GM19452 (cell line): Measurements from ENCODE around the gene DLGAP4.

Experiments
- ATAC-seq: cut with Tn5 transposase; IDR thresholded peaks from one replicate; pipeline ENCODE4 v1.9.1; 2021; ENCODE audit not compliant: unreplicated experiment

Gene DLGAP4

DNA sequence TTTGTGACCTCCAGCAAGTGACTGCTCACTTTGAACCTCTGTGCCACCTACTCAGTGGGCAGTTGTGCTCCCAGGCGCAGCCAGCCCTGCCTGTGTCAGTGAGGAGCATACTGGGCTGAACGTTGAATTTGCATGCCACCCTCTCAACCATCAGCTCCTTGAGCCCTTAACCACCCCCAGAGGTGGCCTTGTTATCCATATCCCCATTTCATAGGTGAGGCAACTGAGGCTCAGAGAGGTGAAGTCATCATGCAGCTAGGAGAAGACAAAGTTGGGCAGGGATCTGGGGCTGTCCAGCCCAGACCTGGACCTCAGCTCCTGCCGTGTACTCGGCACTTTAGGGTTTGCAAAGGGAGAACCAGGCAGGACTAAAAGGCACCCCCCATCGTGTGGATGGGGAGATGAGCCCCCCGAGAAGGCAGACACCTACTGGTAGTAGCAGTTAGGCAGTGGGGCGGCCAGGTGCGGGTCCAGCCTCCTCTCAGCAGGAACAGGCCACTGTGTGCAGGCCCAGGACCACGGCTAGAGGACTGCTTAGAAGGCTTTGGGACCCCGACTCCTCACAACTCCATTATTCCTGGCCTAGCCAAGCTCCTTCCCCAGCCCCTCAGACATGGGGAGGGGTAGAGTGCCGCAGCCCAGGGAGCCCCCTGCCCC, 134.4 kb downstream of the DLGAP4 start:
- no peak for ATAC-seq

DNA sequence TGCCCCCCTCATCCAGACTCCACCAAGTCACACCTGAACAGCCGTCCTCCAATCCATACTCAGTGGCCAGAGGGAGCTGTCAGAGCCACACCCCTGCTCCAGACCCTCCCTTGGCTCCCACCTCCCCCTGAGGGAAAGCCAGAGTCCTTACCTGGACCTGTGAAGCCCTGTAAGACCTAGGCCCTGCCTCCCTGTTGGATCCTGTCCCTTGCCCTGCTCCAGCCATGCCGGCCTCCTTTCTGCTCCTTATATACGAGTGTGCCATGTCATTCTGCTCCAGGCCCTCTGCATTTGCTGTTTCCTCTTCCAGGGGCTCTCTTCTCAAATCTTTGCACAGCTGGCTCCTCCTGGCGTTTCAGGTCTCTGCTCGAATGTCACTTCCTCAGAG, 134.9 kb downstream of the DLGAP4 start:
- ATAC-seq = no peak

DNA sequence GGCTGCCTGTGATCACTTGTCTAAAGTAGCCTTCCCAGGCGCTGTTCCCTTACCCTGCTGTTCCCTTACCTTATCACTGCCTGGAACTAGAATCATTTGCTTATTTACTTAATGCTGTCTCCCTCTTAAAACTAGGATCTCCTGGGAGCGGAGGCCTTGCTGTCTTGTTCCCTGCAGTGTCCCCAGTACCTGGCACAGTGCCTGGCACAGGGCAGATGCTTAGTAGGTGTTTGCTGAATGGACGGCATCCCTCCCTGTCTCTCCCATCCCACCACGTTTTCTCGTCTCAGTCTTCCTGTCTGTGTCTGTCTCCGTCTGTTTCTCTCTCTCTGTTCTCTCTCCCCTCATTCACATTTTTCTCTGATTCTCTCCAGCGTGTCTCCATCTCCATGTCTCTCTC, 135.3 kb downstream of the DLGAP4 start:
- ATAC-seq = no peak

DNA sequence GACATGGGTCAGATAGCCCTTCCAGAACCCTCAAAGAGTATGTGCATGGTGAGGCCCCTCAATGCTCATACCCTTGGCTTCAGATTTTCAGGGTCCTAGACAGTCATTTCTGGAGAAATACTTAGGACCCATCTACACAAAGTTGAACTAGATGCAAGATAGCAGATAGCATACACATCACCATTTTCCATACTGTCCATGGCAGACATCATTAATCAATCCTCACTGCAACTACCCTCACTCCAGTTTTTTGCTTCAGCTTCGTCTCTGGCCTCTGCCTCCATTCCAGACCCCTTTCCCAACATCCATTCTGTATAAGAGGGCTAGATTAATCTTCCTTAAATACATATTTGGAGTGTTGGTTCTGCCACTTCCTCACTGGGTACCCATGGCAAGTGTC, 139.7 kb downstream of the DLGAP4 start:
- ATAC-seq = no peak

DNA sequence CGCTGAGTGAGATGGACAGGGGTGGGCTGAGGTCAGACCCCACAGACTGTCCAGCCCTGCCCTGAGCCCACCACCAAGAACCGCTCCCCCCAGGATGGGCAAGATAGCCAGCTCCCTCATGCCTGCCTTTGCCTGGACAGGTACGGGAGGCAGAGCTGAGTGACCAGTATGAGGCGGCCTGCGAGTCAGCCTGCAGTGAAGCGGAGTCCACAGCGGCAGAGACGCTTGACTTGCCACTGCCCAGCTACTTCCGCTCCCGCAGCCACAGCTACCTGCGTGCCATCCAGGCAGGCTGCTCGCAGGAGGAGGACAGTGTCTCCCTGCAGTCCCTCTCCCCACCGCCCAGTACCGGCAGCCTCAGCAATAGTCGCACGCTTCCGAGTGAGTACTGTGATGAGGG, 140.4 kb downstream of the DLGAP4 start:
- ATAC-seq = no peak

DNA sequence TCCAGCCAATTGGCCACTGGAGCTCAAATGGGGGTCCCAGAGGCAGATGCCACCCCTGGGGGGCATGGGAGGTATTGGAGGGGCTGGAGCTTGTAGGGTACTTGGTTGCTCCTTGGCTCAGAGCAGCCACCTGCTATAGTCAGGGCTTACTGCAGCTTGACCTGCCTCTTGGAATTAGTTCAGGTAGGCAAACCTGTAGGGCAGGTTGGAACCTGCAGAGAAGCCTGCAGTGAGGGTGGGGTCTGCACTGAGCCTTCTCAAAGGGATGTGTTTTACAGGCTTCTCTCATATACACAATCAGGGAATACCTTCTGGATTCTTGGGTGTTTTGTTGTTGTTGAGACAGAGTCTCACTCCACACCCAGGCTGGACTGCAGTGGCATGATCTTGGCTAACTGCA, 141.0 kb downstream of the DLGAP4 start:
- ATAC-seq = no peak

DNA sequence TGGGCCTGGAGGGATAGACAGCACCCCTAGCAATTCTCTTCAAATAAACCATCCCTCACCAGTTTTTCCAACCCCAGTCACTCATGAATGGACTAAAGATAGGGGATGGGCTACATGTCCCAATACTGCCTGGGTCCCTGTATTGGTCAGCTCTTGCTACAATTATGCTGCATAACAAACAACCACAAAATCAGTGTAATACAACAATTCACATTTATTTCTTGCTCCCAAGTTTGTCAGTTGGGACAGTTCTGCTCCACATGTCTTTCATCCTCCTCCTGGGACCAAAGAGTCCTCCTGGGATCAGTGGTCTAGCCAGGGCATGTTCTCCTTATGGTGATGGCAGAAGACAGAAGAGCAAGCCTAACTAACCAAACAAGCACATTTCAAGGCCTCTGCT, 143.5 kb downstream of the DLGAP4 start:
- ATAC-seq = no peak

DNA sequence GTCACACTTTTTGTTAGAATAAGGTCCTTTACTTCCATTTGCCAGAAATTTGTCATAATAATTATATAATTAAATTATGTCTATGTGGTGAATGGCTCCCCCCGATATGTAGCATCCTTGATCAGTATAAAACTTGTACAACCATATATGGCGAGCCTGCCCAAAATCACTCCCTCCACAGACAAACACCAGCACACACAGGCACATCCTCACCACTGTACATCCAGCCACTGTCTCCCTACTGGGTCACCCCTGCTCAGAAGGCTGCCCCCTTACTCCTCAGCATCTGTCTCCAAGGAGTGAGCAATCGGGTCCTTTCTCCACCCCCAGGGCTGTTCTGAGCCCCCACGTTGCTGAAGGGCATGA, 148.2 kb downstream of the DLGAP4 start:
- ATAC-seq = no peak

DNA sequence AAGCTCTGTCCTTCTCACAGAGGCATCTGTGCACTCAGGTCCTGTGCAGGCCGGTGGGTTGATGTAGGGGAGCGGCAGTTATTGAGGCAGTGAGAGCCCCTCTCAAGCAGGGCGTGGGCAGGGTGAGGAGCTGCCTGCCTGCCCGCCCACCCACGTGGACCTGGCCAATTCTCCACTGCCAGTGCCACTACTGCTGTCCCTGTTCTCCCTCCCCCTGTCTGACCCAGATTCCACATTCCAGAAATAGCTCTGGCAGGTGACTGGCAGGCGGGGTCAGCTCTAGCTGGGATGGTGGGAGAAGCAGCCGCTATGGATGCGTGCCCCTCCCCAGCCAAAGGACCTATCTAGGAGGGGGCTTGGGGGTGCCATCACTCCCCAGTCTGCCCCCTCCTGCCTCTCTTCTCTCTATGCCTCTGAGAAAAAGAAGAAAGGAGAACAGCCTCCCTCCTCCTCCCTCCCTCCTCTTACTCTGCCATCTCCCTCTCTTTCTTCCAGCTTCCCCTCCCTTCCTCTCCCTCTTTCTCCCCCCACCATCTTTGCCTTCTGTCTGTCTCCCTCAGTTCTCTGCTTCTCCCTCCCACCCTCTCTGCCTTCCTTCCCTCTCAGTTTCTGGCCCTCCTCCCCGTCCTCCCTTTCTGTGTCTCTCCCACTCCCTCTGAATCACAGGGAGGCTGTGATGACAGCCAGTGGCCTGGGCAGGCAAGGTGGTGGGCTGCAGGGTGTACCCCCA, 148.7 kb downstream of the DLGAP4 start:
- no peak for ATAC-seq

DNA sequence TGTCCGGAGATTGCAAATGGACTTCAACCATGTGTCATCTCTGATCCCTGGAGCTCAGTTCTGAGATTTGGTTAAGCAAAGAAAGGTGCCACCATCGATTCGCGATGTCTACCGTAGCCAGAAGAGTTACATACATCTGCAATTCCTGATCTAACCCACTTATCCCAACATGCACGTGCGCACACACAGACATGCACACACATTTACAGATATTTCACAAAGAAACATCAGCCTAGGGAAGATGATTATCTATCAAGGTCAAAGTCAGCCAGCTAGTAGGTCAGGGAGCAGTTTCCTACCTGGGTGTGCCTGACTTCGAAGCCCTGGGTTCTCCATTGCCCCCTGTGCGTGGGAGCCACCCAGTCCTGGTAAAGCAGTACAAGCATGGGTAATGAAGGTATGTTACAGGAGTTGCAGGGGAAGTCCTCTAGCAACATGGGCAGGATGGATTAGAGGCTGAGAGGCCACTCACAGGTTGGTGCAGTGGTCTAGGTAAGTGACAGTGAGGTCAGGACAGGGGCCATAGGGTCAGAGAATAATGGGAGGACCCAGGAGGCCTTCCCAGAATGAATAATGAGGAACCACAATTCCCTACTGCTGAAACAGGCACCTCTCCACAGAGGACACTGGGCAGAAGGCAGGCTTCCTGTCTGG, 150.0 kb downstream of the DLGAP4 start:
- no peak for ATAC-seq

DNA sequence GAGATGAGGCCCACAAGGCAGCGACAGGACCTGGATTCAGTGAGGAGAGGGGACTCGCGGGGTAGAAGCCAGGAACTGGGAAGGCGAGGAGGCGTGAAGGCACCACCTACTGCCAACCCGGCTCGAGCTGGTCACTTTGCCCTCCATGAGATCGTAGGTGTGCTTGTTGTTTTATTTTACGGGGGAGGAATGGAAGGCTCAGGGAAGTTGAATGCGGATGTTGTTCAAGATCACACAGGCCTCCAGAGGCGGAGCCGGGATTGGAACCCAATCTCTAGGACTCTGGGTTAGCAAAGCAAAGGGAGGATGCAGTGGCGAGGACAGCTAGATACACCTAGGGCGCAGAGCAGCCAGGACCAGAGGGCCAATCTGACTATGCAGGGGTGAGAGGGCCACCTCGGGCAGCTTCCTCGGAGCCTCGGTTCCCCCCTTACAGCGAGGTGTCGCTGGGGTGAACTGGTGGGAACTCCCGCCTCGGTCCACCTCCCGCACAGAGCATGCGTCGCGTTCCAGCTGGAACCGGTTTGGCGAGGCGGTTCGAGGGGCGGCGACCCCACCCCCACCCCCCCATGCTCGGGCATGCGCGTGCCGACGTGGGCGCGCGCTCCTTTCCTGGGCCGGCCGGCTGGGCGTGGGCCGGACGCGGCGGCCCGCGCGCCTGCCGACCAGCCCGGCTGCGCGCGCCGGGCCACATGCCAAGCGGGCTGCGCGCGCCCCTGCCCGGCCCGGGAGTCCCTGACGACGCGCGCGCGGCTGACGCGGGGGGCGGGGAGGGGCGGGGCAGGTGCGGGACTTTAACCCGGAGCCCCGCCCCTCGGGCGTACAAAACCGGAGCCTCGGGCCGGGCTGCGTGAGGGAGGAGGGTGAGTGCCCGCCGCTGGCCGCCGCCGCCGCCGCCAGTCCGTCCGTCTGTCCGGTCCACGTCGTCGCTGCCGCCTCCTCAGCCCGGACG, 154.8 kb downstream of the DLGAP4 start:
- ATAC-seq = peak; percentile 61

DNA sequence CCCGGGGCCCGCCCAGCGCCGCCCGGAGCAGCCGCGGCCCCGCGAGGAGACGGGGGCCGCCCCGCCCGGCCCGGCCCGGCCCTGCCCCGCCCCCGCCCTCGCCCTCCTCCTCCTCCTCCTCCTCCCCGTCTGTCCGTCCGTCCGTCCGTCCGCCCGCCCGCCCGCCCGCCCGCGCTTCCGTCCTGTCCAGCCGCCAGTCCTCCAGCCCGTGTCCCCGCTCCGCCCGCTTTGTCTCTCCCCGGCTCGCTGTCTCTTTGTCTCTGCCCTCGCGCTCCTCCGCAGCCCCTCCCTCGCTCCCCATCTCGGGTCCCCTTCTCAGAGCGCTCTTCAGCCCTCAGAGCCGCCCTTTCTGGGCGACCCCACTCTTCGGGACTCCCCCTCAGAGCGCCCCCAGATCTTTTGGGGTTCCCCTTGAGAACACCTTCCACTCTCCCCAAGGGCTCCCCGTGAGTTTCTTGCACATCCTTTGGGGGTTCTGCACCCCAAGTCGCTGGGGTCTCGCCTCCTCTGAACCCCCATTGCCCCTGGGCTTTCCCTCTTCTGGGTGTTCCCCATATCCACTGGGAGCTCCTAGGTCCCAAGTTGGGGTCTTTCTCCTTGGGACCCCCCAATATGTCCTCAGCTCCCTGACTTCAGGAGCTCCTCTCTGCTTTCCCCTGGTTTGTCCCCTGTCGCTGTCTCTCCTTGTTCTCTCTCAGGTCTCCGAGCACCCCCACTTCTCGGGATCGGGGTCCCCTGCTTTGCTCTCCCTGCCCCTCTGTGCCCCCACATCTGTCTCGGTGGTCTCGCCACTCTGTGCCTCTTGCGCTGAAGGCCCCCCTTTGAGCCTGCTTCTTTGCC, 155.7 kb downstream of the DLGAP4 start:
- peak; percentile 2 for ATAC-seq

DNA sequence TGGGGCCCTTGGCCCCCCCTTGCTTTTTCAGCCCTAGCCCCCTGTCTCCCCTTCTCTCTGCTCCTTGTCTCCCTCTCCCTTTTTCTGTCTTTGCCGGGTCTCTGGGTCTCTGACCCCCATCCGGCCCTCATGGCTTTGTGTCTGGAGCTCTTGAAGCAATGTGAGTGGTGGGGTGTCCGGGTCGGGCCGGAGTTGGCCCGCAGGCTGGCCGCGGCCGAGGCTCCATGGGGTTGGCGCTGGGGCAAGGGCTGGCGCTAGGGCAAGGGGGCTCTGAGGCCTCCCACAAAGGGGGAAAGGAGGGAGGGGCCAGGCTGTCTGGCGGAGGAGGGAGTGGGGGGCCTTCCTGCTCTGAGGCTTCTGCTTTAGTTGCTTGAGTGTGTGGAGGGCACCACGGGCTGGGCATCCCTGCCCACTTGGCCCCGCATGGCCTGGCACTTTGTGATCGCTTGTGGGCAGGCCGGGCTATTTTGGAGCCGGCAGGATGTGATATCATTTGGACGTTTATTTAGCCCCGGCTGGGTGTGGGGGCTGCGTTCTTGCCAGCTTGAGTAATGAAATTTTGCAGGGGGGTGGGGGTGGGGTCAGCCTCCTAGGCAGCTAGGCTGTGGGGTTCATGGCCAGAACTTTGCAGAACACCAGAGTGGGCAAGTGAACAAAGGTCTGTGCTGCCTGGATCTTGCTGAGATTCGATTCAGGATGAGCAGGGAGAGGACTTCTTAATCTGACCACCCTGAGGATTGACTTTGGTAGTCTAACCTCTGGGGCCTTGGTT, 156.5 kb downstream of the DLGAP4 start:
- no peak for ATAC-seq

DNA sequence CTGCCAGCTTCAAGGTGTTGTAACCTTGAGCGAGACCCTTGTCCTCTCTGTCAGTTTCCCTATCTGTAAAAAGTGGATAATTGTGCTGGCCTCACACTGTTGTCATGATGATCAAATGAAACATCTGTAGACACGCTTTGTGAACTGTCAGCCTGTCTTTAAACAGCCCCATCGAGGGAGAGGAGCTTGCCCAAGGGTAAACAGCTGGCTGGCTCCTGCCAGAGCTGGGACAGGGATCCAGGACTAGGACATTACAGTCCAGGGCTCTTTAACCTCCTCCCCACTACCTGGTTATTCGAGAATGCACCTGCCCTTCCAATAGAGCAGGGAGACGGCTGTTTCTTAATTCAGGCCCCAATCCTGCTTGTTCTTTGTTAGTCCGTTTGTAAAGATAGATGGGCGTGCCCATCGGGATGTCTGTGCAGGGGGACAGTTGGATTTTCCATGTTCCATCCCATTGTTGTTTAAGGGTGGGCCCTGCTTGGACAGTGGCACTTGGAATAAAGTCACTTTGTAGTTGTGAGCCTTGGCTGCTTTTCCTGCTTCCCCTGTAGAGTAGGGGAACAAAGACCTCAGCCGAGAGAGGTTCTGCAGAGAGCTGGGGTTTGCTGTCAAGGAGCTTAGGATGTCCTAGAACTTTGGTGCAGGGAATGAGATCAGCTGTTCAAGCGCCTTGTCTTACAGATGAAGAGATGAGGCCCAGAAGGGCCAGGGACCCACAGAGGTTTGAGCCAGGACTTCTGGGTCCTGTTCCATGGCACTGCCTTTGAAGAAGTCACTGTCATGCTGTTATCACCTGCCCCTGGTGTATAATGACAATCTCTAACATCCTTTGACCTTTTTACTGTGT, 157.3 kb downstream of the DLGAP4 start:
- no peak for ATAC-seq

DNA sequence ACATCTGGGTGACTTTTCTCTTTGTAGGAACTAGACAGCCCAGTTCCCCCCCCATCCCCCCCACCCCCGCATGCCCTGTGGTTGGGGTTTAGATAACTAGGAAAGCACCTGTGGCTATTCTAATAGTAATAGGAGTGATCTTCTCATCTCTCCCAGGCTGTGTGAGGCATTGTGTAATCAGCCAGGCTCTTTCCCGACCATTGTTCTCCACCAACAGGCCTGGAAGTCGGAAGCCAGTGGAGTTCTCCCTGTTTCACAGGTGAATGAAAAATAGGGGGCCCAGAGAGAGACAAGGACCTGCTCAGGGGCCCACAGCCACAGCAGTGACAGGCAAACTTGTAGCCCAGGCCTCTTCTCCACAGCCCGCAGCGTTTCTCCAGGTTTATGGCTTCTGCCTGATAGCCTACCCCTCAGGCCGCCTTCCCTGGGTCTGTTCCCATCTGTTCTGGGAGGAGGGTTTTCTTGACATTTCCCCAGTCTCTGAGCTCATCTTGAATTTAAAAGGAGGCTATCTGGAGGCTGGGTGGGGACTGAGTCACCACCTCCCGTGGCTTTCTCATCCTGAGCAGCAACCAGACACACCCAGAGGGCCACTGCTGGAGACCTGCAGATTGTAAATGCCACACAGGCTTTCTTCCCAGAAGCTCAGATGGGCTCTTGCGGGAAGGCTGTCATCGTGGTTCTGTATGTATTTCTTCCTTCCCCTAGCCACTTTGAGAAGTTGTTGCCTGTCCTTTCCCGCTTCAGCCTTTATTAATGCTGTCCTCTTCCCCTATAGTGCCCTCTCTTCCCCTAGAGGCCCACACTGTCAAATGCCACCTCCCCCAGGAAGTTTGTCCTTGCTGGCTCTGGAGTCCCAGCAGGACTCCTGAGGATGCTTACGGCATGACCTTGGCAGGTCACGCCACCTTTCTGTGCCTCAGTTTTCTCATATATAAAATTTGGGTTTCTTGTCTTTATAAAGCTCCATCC, 159.3 kb downstream of the DLGAP4 start:
- ATAC-seq = no peak

DNA sequence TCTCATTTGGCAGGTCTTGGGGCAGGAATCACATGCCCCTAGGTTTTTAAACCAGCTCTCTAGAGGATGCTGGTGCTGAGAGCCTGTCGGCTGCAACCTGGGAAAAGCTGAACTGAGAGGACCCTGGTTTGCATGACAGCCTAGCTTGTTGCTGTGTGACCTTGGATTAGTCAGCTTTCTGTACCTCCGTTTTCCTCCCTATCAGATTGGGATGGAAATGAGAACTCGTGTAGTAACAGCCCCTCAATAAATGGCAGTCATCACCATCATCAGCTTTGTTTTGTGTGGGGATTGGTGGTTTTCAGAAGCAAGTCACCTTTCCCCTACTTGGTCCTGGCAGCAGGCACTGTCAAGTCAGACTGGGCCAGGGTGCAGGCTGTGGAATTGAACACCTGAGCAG, 159.9 kb downstream of the DLGAP4 start:
- ATAC-seq = no peak
